Spleen (tissue), 11 donors: ENCODE measurements around the gene CBLC. TPM values are rescaled to one million over a fixed set of nuclear protein-coding genes. Genes with fewer than 3 reads are reported as not detected.
A peak's percentile ranks its signal among the peaks of the same experiment; 100 is the strongest.

Source experiments
- DNase-seq: peaks from one replicate; pipeline ENCODE4 v3.0.0-alpha.2; 2020
- H3K27ac ChIP-seq, 8 donors: fragments of 200-600 bp; sonication (generic) in 7 of 8; 1 replicate in 4 of 8; 2 replicates in 4 of 8; pipeline versions ENCODE4 v1.5.0 to v1.8.0; 2016 to 2021; ENCODE audit warnings: inconsistent platforms in 4 of 8, mild to moderate bottlenecking in 4 of 8, moderate library complexity in 1 of 8
- H3K27me3 ChIP-seq, 7 donors: fragments of 200-600 bp; sonication (generic) in 6 of 7; replicated peaks in 1 of 7; 1 replicate in 4 of 7; 2 replicates in 3 of 7; pipeline versions ENCODE4 v1.5.0 to v1.8.0; 2016 to 2021; ENCODE audit warnings: inconsistent platforms in 3 of 7, mild to moderate bottlenecking in 1 of 7
- H3K36me3 ChIP-seq, 6 donors: fragments of 200-600 bp; sonication (generic) in 5 of 6; 1 replicate in 4 of 6; 2 replicates in 2 of 6; pipeline versions ENCODE4 v1.5.0 to v1.8.0; 2016 to 2021; ENCODE audit warnings: inconsistent platforms in 2 of 6
- H3K4me1 ChIP-seq, 6 donors: fragments of 200-600 bp; sonication (generic) in 5 of 6; 1 replicate in 3 of 6; 2 replicates in 3 of 6; pipeline versions ENCODE4 v1.5.0 to v1.8.0; 2016 to 2021; ENCODE audit warnings: inconsistent platforms in 3 of 6
- H3K4me3 ChIP-seq, 8 donors: fragments of 200-600 bp; sonication (generic) in 7 of 8; 1 replicate in 4 of 8; 2 replicates in 4 of 8; pipeline versions ENCODE4 v1.5.0 to v1.8.0; 2016 to 2021; ENCODE audit warnings: inconsistent platforms in 4 of 8, mild to moderate bottlenecking in 4 of 8, moderate library complexity in 2 of 8
- H3K9me3 ChIP-seq, 8 donors: fragments of 200-600 bp; sonication (generic) in 7 of 8; 1 replicate in 4 of 8; 2 replicates in 4 of 8; pipeline versions ENCODE4 v1.5.0 to v1.8.0; 2016 to 2021; ENCODE audit warnings: inconsistent platforms in 4 of 8
- CTCF ChIP-seq, 11 experiments: fragments of 200-600 bp in 7 of 11; fragments of 450-650 bp in 4 of 11; sonication (generic) in 4 of 11; IDR thresholded peaks in 8 of 11; conservative IDR thresholded peaks in 3 of 11; 1 replicate in 7 of 11; 2 replicates in 4 of 11; pipeline versions ENCODE4 v1.4.0 to v1.8.0; 2016 to 2021; ENCODE audit warnings: antibody characterized with exemption in 11 of 11, inconsistent platforms in 4 of 11, mild to moderate bottlenecking in 1 of 11
- POLR2A ChIP-seq, 3 donors: fragments of 450-650 bp; IDR thresholded peaks; one replicate each; pipeline ENCODE4 v1.5.1; 2017; ENCODE audit warnings: antibody characterized with exemption in 3 of 3, mild to moderate bottlenecking in 1 of 3
- POLR2AphosphoS5 ChIP-seq, 3 donors: sonication (generic); formaldehyde crosslinking; IDR thresholded peaks; one replicate each; pipeline ENCODE4 v1.5.1; 2017; ENCODE audit warnings: antibody characterized with exemption in 3 of 3
- WGBS, 5 donors: extraction: QIAGEN DNeasy Blood & Tissue Kit in 3 of 5; methylation state at CpG; one replicate each; pipeline versions ENCODE4 v1.1.5 to v1.1.7; 2013 to 2018; 5-methylcytosine and 5-hydroxymethylcytosine counted together
- intact Hi-C: fragments of 100-400 bp; cut with DNase I; formaldehyde crosslinking; loops from one replicate; pipeline ENCODE4 v1.15.0; 2023; ENCODE audit warnings: low total_unique reads
- polyA plus RNA-seq, 3 donors: library from polyadenylated mRNA; stranded (reverse); fragments of 200-250 nt; gene quantifications; one replicate each; pipeline ENCODE4 v1.2.1, GENCODE V29; 2013
- total RNA-seq, 7 donors: library from RNA; depleted of rRNA in 3 of 7; stranded (reverse); fragments of >200 nt in 3 of 7; fragmentation: NEBNext Ultra II Directional in 4 of 7; extraction: Animal tissue kit (Norgen Biotek cat#: 25700) in 4 of 7; gene quantifications; one replicate each; pipeline versions ENCODE4 v1.1.0 to v1.2.1, GENCODE V29; 2016 to 2021
- donor health status: healthy with polysubstance abuse.
- donor health status: DM: no; HTN: no; CAD: no; lungs with moderate emphysema.
- donor health status: DM: no; HTN: no; CAD: no.
- donor health status: Bipolar disorder and iron deficiency.
- donor health status: healthy.
- donor health status: DM: no; HTN: no; CAD: no.
- donor health status: DM: yes; HTN: yes; CAD: no.

CBLC gene
- total and polyA plus RNA-seq, 10 donors: not detected

- no peaks in the 10 kb centered on the region for H3K36me3 ChIP-seq
- no peaks in the 10 kb centered on the region for H3K9me3 ChIP-seq
- peaks cover 0 to 12% (median under 1%) of the 10 kb centered on the region in 7 donors for H3K27me3 ChIP-seq
- TF ChIP-seq POLR2A (IDR thresholded peaks at IDR 0.05) (no peak), CTCF (IDR thresholded peaks at IDR 0.05 in 8 of 11, conservative IDR thresholded peaks at IDR 0.05 in 3 of 11) (no peak), POLR2AphosphoS5 (IDR thresholded peaks at IDR 0.05) (no peak)
- peaks cover 8 to 31% (median 17%) of the 10 kb centered on the region in 6 donors for H3K4me1 ChIP-seq
- H3K4me3 ChIP-seq: no peak overlapping the region
- WGBS, 5 donors: 58 to 66% (median 62%) methylated on average over 3 of the region's 3 CpGs
- no peak overlapping the region for H3K27ac ChIP-seq
- DNase-seq: no peak
- intact Hi-C loops: loop anchor here (5.0 kb wide), 1 partner anchor 39 kb away; no protein-coding TSS in a partner anchor
These were observed 63.5 kb downstream of the CBLC start for GRCh38 chr19:44841231-44841630.

GRCh38 chr19:44845286-44845611 lies 67.6 kb downstream of the CBLC start:
- Histone ChIP-seq H3K9me3 (no peaks in the 10 kb centered on the region), H3K4me1 (peaks cover 8 to 71% (median 53%) of the 10 kb centered on the region in 6 donors), H3K4me3 (peak overlapping the region in 6 of 8 donors; percentile 16 to 79 (median 68)), H3K27ac (peak overlapping the region; percentile 6 to 98 (median 87)), H3K36me3 (no peaks in the 10 kb centered on the region), H3K27me3 (peaks cover 0 to 40% (median 7%) of the 10 kb centered on the region in 7 donors)
- WGBS, 5 donors: 4 to 12% (median 8%) methylated on average over 12 of the region's 12 CpGs
- peak; percentile 78 for DNase-seq
- intact Hi-C loops: no loop called here
- TF ChIP-seq POLR2A (IDR thresholded peaks at IDR 0.05): no peak
- TF ChIP-seq CTCF (IDR thresholded peaks at IDR 0.05 in 8 of 11, conservative IDR thresholded peaks at IDR 0.05 in 3 of 11): no peak
- TF ChIP-seq POLR2AphosphoS5 (IDR thresholded peaks at IDR 0.05): no peak

DNA sequence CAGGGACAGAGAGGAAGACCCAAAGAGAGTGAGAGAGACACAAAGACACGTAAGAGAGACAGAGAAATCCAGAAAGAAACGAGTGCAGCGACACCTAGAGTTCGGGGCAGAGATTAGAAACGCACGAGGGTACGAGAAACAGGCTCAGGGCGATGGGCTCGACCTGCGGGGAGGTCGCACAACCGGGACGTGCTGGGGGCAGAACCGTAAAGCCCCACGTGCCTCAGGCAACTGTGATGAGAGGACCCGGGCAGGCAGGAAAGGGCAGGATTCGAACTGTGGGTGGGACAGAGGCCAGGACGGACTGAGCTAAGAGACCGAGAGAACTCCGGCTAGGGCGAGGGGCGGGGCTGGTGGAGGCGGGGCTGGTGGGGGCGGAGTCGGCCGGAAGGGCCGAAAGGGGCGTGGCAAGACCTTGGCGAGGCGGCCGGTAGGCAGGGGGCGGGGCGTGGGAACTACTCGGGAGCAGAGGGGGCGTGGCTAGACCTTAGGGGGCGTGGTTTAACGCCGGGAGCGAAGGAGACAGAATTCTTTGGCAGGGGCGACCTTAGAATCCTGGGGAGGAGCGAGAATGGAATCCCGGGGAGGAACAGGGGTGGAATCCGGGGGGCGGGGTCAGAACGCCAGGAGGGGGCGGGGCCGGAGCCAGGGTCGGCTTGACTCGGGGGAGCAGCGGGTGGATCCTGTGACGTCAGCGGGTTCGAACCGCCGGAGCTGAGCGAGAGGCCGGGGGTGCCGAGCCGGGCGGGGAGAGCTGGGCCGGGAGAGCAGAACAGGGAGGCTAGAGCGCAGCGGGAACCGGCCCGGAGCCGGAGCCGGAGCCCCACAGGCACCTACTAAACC lies 68.1 kb downstream of the CBLC start, which contains the start of gene NECTIN2:
Gene NECTIN2 (plus strand): TSS at position 686 of the 843 bp plus-strand sequence. CDS start 229 bp downstream, outside the sequence.
- H3K36me3 ChIP-seq: no peaks in the 10 kb centered on the region
- TF ChIP-seq CTCF (IDR thresholded peaks at IDR 0.05 in 8 of 11, conservative IDR thresholded peaks at IDR 0.05 in 3 of 11) (peak; percentile 37 to 92 (median 66)), POLR2AphosphoS5 (IDR thresholded peaks at IDR 0.05) (peak; percentile 86 to 94 (median 92)), POLR2A (IDR thresholded peaks at IDR 0.05) (peak in 1 of 3 donors; percentile 53)
- H3K27ac ChIP-seq: peak within 1 kb of the TSS; percentile 79 to 98 (median 94)
- peaks cover 0 to 40% (median 7%) of the 10 kb centered on the region in 7 donors for H3K27me3 ChIP-seq
- peak within 1 kb of the TSS; percentile 56 to 79 (median 66) for H3K4me3 ChIP-seq
- intact Hi-C loops: no loop called here
- no peaks in the 10 kb centered on the region for H3K9me3 ChIP-seq
- H3K4me1 ChIP-seq: peaks cover 8 to 77% (median 59%) of the 10 kb centered on the region in 6 donors
- peak; percentile 97 for DNase-seq
- 0 to 1% (median 1%) methylated on average over 54 to 67 of the region's 67 CpGs for WGBS, 5 donors
